ENCODE measurements around the gene CAB39L. TPM values are rescaled to one million over a fixed set of nuclear protein-coding genes. Genes with fewer than 3 reads are reported as not detected.

CAB39L gene
- polyA plus RNA-seq, 1 of the 3 experiments (the other 2 are of a cell fraction), result 2.6 TPM

- no peak for TF ChIP-seq ELF1 (IDR thresholded peaks at IDR 0.05)
- no peak for TF ChIP-seq EP300 (IDR thresholded peaks at IDR 0.05; ENCODE audit: borderline replicate concordance in 1 of 2, low read depth in 1 of 2, low read length in 1 of 2)
- no peak for TF ChIP-seq FOSL2 (IDR thresholded peaks at IDR 0.05; ENCODE audit: borderline replicate concordance, low read depth)
Measured at GRCh38 chr13:49443704-49444523, at the start of gene CAB39L, which contains the start of gene SETDB2 (continued).

- WGBS (ENCODE audit: low lambda C conversion rate), result 97% methylated on average over 2 of the region's 2 CpGs
- ChIA-PET CTCF (no interaction called here), POLR2A (no interaction called here)
- no peak overlapping the region for H2AFZ ChIP-seq (ENCODE audit: low read depth)
- peaks cover 20 to 39% of the 10 kb centered on the region in 2 experiments for H3K36me3 ChIP-seq (replicated peaks in 1 of 2; ENCODE audit: control insufficient read depth in 1 of 2, insufficient read depth in 2 of 2, low read length in 1 of 2)
- no peaks in the 10 kb centered on the region for H3K79me2 ChIP-seq (ENCODE audit: insufficient read depth)
- TF ChIP-seq, protein P1, sequence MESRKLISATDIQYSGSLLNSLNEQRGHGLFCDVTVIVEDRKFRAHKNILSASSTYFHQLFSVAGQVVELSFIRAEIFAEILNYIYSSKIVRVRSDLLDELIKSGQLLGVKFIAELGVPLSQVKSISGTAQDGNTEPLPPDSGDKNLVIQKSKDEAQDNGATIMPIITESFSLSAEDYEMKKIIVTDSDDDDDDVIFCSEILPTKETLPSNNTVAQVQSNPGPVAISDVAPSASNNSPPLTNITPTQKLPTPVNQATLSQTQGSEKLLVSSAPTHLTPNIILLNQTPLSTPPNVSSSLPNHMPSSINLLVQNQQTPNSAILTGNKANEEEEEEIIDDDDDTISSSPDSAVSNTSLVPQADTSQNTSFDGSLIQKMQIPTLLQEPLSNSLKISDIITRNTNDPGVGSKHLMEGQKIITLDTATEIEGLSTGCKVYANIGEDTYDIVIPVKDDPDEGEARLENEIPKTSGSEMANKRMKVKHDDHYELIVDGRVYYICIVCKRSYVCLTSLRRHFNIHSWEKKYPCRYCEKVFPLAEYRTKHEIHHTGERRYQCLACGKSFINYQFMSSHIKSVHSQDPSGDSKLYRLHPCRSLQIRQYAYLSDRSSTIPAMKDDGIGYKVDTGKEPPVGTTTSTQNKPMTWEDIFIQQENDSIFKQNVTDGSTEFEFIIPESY (IDR thresholded peaks at IDR 0.05; ENCODE audit: borderline replicate concordance, low read depth), result no peak
- TF ChIP-seq ELF1 (IDR thresholded peaks at IDR 0.05), result no peak
- no peak for TF ChIP-seq MXI1 (IDR thresholded peaks at IDR 0.05; ENCODE audit: low read depth, low read length)
- TF ChIP-seq JUND (IDR thresholded peaks at IDR 0.05), result no peak
- no peak for TF ChIP-seq YY1 (IDR thresholded peaks at IDR 0.05; ENCODE audit: low read depth)
- TF ChIP-seq IRF3 (IDR thresholded peaks at IDR 0.05; ENCODE audit: low read depth, low read length), result no peak
- TF ChIP-seq, protein P2, sequence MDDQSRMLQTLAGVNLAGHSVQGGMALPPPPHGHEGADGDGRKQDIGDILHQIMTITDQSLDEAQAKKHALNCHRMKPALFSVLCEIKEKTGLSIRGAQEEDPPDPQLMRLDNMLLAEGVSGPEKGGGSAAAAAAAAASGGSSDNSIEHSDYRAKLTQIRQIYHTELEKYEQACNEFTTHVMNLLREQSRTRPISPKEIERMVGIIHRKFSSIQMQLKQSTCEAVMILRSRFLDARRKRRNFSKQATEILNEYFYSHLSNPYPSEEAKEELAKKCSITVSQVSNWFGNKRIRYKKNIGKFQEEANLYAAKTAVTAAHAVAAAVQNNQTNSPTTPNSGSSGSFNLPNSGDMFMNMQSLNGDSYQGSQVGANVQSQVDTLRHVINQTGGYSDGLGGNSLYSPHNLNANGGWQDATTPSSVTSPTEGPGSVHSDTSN (IDR thresholded peaks at IDR 0.05), result no peak
- TF ChIP-seq, protein P3, sequence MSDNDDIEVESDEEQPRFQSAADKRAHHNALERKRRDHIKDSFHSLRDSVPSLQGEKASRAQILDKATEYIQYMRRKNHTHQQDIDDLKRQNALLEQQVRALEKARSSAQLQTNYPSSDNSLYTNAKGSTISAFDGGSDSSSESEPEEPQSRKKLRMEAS (IDR thresholded peaks at IDR 0.05; ENCODE audit: low read depth), result no peak
- TF ChIP-seq, protein P4, sequence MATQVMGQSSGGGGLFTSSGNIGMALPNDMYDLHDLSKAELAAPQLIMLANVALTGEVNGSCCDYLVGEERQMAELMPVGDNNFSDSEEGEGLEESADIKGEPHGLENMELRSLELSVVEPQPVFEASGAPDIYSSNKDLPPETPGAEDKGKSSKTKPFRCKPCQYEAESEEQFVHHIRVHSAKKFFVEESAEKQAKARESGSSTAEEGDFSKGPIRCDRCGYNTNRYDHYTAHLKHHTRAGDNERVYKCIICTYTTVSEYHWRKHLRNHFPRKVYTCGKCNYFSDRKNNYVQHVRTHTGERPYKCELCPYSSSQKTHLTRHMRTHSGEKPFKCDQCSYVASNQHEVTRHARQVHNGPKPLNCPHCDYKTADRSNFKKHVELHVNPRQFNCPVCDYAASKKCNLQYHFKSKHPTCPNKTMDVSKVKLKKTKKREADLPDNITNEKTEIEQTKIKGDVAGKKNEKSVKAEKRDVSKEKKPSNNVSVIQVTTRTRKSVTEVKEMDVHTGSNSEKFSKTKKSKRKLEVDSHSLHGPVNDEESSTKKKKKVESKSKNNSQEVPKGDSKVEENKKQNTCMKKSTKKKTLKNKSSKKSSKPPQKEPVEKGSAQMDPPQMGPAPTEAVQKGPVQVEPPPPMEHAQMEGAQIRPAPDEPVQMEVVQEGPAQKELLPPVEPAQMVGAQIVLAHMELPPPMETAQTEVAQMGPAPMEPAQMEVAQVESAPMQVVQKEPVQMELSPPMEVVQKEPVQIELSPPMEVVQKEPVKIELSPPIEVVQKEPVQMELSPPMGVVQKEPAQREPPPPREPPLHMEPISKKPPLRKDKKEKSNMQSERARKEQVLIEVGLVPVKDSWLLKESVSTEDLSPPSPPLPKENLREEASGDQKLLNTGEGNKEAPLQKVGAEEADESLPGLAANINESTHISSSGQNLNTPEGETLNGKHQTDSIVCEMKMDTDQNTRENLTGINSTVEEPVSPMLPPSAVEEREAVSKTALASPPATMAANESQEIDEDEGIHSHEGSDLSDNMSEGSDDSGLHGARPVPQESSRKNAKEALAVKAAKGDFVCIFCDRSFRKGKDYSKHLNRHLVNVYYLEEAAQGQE (IDR thresholded peaks at IDR 0.05; ENCODE audit: low read depth, low read length), result no peak
- TF ChIP-seq SMC3 (IDR thresholded peaks at IDR 0.05; ENCODE audit: low read depth, low read length), result no peak
- no peak for TF ChIP-seq MEF2A (IDR thresholded peaks at IDR 0.05; ENCODE audit: borderline replicate concordance, low read depth)
- TF ChIP-seq RAD21 (IDR thresholded peaks at IDR 0.05; ENCODE audit: low read length), result no peak
- TF ChIP-seq EP300 (IDR thresholded peaks at IDR 0.05; ENCODE audit: borderline replicate concordance in 1 of 2, low read depth in 1 of 2, low read length in 1 of 2), result no peak
- TF ChIP-seq USF1 (IDR thresholded peaks at IDR 0.05; ENCODE audit: borderline replicate concordance, low read depth), result no peak
- TF ChIP-seq USF2 (IDR thresholded peaks at IDR 0.05; ENCODE audit: borderline replicate concordance, low read depth, low read length), result no peak
- TF ChIP-seq RCOR1 (IDR thresholded peaks at IDR 0.05; ENCODE audit: low read length), result no peak
- no peak for TF ChIP-seq TAF1 (IDR thresholded peaks at IDR 0.05; ENCODE audit: borderline replicate concordance, low read depth, low read length)
- H3K9ac ChIP-seq, result no peak overlapping the region
- H3K4me1 ChIP-seq (ENCODE audit: control insufficient read depth in 1 of 2, insufficient read depth in 2 of 2, low read depth in 1 of 2, low read length in 1 of 2), result no peaks in the 10 kb centered on the region
- H3K27ac ChIP-seq (ENCODE audit: low read depth in 2 of 2, low read length in 1 of 2), result no peak overlapping the region
- H3K9me3 ChIP-seq, result no peaks in the 10 kb centered on the region
- no peaks in the 10 kb centered on the region for H4K20me1 ChIP-seq (ENCODE audit: insufficient read depth)
- no peak overlapping the region for H3K4me3 ChIP-seq (ENCODE audit: low read depth in 2 of 2, low read length in 1 of 2)
- peaks cover 3% of the 10 kb centered on the region for H3F3A ChIP-seq (replicated peaks; ENCODE audit: insufficient read depth)
- no peak overlapping the region for H3K4me2 ChIP-seq
- no peak for DNase-seq
- no peaks in the 10 kb centered on the region for H3K27me3 ChIP-seq (ENCODE audit: insufficient read depth)
- H3K9me2 ChIP-seq, result no peaks in the 10 kb centered on the region
Measured at GRCh38 chr13:49488563-49488962, 44.7 kb upstream of the CAB39L start.
